Upper lobe of left lung (tissue), 4 donors: ENCODE measurements around the gene MCF2L.

Experiments
- CTCF ChIP-seq, 6 experiments: fragments of 450-650 bp in 4 of 6; fragments of 200-600 bp in 2 of 6; sonication (generic) in 2 of 6; IDR thresholded peaks; one replicate each; pipeline ENCODE4 v1.5.1; 2016 to 2019; ENCODE audit warnings: antibody characterized with exemption in 6 of 6
- POLR2A ChIP-seq, 4 donors: fragments of 450-650 bp; IDR thresholded peaks; one replicate each; pipeline ENCODE4 v1.5.1; 2016 to 2017; ENCODE audit warnings: antibody characterized with exemption in 4 of 4, mild to moderate bottlenecking in 2 of 4

- no peak for TF ChIP-seq POLR2A (IDR thresholded peaks at IDR 0.05)
- no peak for TF ChIP-seq CTCF (IDR thresholded peaks at IDR 0.05)
Measured at GRCh38 chr13:113008851-113009250, 39.8 kb downstream of the MCF2L start.
